Type B pancreatic cell (in vitro differentiated cells): ENCODE data around the gene ATP9A. TPM values are rescaled to one million over a fixed set of nuclear protein-coding genes. Genes with fewer than 3 reads are reported as not detected.

Experiments
- DNase-seq: peaks from one replicate; pipeline ENCODE4 v3.0.0; 2021; ENCODE audit warnings: mixed read lengths; ENCODE audit not compliant: unreplicated experiment; ENCODE audit errors: extremely low spot score
- H3K27ac Mint-ChIP-seq: 2 replicates; pipeline ENCODE4 v1.8.0; 2021; ENCODE audit warnings: mild to moderate bottlenecking, mixed read lengths
- H3K27me3 Mint-ChIP-seq: 2 replicates; pipeline ENCODE4 v1.8.0; 2021; ENCODE audit warnings: mixed read lengths
- H3K36me3 Mint-ChIP-seq: 2 replicates; pipeline ENCODE4 v1.8.0; 2021; ENCODE audit warnings: mixed read lengths
- H3K4me1 Mint-ChIP-seq: one replicate; pipeline ENCODE4 v1.8.0; 2021; ENCODE audit warnings: mixed read lengths; ENCODE audit not compliant: unreplicated experiment
- H3K4me3 Mint-ChIP-seq: 2 replicates; pipeline ENCODE4 v1.8.0; 2021; ENCODE audit warnings: mild to moderate bottlenecking, mixed read lengths
- H3K9me3 Mint-ChIP-seq: 2 replicates; pipeline ENCODE4 v1.8.0; 2021; ENCODE audit warnings: mixed read lengths
- CTCF ChIP-seq: fragments of 200-600 bp; sonication (generic); conservative IDR thresholded peaks from 2 replicates; pipeline ENCODE4 v1.5.0; 2021; ENCODE audit warnings: antibody characterized with exemption, mild to moderate bottlenecking
- total RNA-seq: library from RNA; stranded (reverse); gene quantifications from 2 replicates; pipeline ENCODE4 v1.2.1, GENCODE V29; 2021; ENCODE audit warnings: low replicate concordance

The ATP9A gene
- total RNA-seq, 1 donor from 2014 or later: 55.8 TPM

GRCh38 chr20:51811042-51811355, 42.8 kb upstream of the ATP9A start:
- Mint-ChIP-seq H3K9me3 (no peaks in the 10 kb centered on the region), H3K27ac (no peak overlapping the region), H3K36me3 (no peaks in the 10 kb centered on the region), H3K4me3 (no peak overlapping the region), H3K4me1 (peaks cover 37% of the 10 kb centered on the region), H3K27me3 (no peaks in the 10 kb centered on the region)
- DNase-seq: no peak
- TF ChIP-seq CTCF: no peak

GRCh38 chr20:51810155-51811041, 42.2 kb upstream of the ATP9A start:
- H3K4me1 Mint-ChIP-seq: peaks cover 35% of the 10 kb centered on the region
- H3K27ac Mint-ChIP-seq: no peak overlapping the region

DNA sequence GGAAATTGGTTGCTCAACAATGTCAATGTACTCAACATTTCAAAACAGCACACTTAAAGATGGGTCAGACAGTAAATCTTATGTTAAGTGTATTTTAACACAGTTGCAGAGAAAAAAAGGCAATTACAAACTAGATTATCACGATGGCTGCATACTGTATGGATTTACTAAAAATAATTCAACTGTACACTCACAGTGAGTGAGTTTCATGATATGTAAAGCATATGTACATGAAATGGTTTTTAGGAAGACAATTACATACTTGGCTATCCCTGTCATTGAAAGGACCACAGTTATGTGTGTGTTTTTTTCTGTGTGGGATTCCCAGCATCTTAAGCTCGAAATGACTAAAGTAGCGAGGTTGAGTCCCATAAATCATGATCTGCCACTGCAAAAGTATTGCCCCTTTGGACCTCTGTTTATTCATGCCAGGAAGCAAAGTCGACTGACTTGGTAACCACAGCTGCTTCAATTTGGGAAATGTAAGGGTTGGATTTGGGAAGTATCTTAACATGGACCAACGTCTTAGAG, 39.6 kb upstream of the ATP9A start:
- no peak for TF ChIP-seq CTCF
- Mint-ChIP-seq H3K36me3 (no peaks in the 10 kb centered on the region), H3K9me3 (no peaks in the 10 kb centered on the region), H3K4me3 (no peak overlapping the region), H3K4me1 (peaks cover 35% of the 10 kb centered on the region), H3K27me3 (no peaks in the 10 kb centered on the region), H3K27ac (no peak overlapping the region)
- no peak for DNase-seq

More at GRCh38 chr20:51810155-51811041, 42.2 kb upstream of the ATP9A start:
- no peak for DNase-seq
- peak; percentile 54 for TF ChIP-seq CTCF
- Mint-ChIP-seq H3K36me3 (no peaks in the 10 kb centered on the region), H3K9me3 (no peaks in the 10 kb centered on the region), H3K27me3 (no peaks in the 10 kb centered on the region), H3K4me3 (no peak overlapping the region)

- H3K9me3 Mint-ChIP-seq: no peaks in the 10 kb centered on the region
- no peak for DNase-seq
- no peaks in the 10 kb centered on the region for H3K36me3 Mint-ChIP-seq
- no peak overlapping the region for H3K4me3 Mint-ChIP-seq
- H3K27ac Mint-ChIP-seq: no peak overlapping the region
- peaks cover 5% of the 10 kb centered on the region for H3K27me3 Mint-ChIP-seq
- H3K4me1 Mint-ChIP-seq: peaks cover 21% of the 10 kb centered on the region
- TF ChIP-seq CTCF: no peak
These were observed 36.6 kb upstream of the ATP9A start for GRCh38 chr20:51804754-51805153.

DNA sequence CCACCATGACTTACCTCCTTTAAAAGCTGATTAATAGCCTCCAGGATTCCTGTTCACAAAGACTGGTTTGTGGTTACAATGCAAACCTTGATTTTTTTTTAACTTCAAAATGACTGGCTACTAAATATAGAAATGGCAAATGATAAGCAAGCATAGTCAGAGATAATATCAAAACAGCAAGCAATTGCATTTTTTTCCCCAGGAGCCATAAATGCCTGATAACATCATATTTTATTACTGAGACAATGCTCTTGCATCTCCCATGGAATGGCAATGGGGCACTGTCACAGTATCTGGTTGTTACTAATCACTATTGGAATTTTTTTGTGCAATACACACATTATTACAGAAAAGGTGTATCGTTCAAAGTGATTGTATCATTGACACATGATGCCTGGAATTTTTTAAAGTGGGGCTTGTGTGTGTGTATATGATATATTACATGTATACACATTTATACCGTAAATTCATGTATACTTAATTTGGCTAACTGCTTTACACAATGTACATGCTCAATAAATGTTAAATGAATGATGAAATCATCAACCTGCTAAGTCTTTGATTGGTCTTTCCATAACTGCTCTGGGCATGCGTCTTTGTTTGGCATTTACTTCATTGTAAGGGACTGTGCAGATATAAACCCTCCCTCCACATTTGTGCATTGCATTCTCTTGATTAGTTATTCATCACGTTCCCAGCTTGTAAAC, 35.1 kb upstream of the ATP9A start:
- peaks cover 33% of the 10 kb centered on the region for H3K4me1 Mint-ChIP-seq
- H3K9me3 Mint-ChIP-seq: no peaks in the 10 kb centered on the region
- H3K27me3 Mint-ChIP-seq: peaks cover 5% of the 10 kb centered on the region
- H3K27ac Mint-ChIP-seq: peak overlapping the region; percentile 34
- H3K36me3 Mint-ChIP-seq: no peaks in the 10 kb centered on the region
- no peak for DNase-seq
- TF ChIP-seq CTCF: no peak
- H3K4me3 Mint-ChIP-seq: peak overlapping the region; percentile 97
